Forelimb muscle (tissue), 1 donor: ENCODE measurements around the gene SMG9. TPM values are rescaled to one million over a fixed set of nuclear protein-coding genes. Genes with fewer than 3 reads are reported as not detected.
A peak's percentile ranks its signal among the peaks of the same experiment; 100 is the strongest.

Source experiments
- DNase-seq: peaks from one replicate; pipeline ENCODE4 v3.0.0-alpha.2; 2013; ENCODE audit warnings: low read depth
- polyA plus RNA-seq: library from polyadenylated mRNA; unstranded; fragments of 120-200 nt; gene quantifications from one replicate; pipeline ENCODE4 v1.2.1, GENCODE V29; 2013; ENCODE audit not compliant: insufficient read length

The SMG9 gene
- polyA plus RNA-seq, 1 donor: 34.3 TPM

DNA sequence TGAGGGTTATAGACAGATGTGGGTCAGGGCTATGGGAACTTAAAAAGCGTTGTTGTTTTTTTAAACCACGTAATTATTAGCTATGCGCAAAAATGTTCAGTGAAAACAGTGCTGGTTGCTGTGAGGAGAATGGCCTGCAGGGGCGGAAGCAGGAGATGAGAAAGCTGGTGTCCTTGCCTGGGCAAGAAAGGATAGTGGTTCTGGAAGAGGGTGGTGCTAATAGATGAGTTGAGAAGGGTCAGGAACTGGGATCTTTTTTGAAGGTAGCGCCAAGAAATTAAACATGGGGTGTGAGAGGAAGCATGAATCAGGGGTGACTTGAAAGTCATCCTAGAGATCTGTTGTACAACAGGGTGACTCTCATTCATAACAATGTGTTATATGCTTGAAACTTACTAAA lies 4.8 kb upstream of the SMG9 start:
- DNase-seq: no peak

DNA sequence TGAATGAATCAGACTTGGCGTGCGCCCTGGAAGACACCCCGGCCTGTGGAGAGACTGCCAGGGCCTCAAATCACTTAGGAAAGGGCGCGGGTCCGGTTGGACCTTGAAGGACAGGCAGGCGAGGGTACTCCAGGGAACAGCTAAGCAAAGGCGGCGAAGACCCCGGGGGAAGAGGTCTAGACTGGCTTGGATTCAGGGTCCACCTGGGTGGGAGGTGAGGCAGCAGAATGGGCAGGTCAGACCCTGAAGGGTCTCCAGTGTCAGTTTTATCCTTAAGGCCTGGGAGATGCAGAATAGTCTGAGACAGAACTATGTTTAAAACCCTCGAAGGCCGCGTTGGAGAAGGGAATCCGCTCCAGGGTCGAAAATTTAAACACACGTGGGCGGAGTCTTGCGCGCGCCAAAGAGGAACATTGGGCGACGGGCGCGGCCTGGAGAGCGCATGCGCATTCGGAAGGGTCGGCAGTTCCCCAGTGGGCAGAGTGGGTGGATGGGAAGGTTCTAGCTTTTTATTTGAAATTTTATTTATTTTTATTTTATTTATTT lies 567 bp upstream of the SMG9 start:
- peak; percentile 48 for DNase-seq

GRCh38 chr19:43754253-43754502 lies 584 bp downstream of the SMG9 start:
- DNase-seq: no peak

DNA sequence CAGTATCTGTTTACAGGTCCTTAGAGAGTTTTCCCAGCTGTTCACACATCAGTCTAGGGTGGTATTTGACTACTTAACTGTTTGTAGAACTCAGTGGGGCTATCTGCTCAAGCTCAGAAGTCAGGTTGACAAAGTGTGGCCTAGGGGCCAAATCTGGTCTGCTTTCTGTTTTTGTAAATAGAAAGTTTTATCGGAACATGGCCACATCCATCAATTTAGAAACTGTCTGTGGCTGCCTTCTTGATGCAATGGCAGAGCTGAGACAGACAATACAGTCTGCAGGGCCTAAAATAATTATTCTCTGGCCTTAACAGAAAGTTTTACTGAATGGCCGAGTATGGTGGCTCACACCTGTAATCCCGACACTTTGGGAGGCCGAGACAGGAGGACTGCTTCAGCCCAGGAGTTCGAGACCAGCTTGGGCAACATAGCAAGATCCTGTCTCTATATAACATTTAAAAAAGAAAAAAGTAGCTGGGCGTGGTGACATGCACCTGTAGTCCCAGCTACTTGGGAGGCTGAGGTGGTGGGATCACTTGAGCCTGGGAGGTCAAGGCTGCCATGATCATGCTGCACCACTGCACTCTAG lies 2.4 kb downstream of the SMG9 start:
- no peak for DNase-seq

- no peak for DNase-seq
Observed at GRCh38 chr19:43751466-43752220, 3.1 kb downstream of the SMG9 start.

DNA sequence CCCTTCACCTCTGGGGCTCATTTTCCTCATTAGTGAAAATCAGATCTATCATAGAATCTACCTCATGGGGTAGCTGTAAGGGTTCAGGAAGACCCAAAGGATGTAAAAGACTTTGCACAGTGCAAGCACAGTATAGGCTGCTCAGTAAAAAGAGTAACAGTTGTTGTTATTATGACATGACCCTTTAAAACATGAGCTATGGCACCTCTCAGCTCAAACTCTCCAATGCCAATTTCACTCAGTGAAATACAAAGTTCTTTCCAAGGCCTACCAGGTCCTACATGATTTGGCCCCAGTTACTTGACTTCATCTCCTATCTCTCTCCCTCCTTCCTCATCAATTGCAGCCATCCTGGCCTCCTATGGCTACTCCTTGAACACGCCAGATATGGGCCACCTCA lies 4.9 kb downstream of the SMG9 start:
- DNase-seq: no peak

DNA sequence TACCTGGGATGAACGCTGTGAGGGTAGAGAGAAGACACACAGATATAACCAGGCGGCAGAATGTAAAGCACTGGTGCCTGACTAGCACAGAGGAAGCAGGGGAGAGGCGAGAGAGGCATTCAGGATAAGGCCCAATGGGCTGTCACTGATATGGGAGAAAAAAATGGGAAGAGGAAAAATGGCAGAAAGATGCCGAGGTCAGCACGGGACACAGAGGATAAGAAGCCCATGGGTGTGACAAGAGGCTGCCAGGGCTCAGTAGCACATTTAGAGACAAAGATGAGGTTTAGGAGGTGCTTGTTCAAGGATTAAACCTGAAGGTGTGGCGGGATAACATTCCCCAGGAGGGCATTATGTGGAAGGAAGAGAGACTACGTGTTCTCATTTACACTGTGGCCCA lies 5.6 kb downstream of the SMG9 start:
- no peak for DNase-seq

GRCh38 chr19:43748685-43749084 lies 6.1 kb downstream of the SMG9 start:
- no peak for DNase-seq

DNA sequence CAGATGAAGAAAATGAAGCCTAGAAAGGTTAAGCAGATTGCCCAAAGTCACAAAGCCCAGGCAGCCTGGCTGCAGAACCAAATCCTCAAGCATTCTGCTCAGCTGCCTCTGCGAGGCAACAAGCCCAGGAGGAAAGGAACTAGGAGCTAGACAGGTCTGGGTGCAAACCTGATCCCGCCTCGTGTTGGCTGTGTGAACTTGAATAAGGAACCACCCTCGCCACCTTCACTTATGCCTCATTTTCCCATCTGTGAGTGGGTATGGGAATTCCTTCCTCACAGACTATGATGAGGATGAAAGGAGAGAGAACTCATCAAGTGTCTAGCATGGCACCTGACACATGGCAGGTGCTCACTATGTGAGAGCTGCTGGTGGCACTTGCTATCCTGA lies 6.6 kb downstream of the SMG9 start:
- DNase-seq: no peak

DNA sequence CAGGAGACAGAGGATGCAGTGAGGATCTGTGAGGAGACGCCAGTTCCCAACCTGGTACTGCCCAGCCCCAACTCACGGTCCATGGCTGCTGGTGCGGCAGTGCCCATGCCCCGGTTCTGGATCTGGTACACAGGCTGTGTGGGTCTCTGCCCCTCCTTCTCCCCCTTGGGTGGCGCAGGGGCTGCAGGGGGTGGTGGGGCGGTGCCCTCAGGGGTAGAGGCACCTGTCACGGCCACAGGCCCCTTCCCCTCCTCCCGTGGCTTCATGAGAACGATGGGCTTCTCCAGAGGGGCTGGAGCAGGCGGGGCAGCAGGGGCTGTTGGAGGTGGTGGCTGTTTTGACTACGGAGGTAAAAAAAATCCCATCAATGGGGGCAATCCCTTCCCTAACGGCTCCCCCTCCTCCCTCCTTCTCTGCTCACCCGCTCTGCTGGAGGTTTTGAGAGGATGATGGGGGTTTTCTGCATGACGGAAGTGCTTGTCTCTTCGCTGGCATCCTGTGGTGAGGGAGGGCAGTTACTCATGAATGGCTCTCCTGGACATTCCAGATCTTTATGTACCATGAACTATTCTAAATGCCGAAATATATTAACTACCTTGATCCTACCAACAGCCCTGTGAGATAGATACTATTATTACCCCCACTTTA lies 7.1 kb downstream of the SMG9 start:
- no peak for DNase-seq

DNA sequence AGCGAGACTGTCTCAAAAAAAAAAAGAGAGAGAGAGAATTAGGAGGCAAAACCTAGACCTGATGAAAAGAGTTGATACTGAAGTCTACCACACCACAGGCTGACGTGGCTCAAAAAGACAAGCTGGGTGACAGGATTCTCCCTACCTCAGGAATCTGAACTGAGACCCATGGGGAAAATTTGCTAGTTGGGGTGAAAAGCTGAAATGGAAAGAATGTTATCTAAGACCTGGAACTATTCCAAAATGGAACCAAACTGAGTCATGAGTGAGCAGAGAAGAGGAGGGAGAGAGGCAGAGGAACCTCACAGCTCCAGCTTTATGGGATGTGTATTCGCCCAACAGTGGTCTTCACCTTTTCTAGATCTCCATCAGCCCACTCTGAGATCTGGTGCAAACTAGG lies 11.7 kb downstream of the SMG9 start:
- DNase-seq: no peak

GRCh38 chr19:43741075-43741825 lies 13.5 kb downstream of the SMG9 start:
- DNase-seq: no peak

DNA sequence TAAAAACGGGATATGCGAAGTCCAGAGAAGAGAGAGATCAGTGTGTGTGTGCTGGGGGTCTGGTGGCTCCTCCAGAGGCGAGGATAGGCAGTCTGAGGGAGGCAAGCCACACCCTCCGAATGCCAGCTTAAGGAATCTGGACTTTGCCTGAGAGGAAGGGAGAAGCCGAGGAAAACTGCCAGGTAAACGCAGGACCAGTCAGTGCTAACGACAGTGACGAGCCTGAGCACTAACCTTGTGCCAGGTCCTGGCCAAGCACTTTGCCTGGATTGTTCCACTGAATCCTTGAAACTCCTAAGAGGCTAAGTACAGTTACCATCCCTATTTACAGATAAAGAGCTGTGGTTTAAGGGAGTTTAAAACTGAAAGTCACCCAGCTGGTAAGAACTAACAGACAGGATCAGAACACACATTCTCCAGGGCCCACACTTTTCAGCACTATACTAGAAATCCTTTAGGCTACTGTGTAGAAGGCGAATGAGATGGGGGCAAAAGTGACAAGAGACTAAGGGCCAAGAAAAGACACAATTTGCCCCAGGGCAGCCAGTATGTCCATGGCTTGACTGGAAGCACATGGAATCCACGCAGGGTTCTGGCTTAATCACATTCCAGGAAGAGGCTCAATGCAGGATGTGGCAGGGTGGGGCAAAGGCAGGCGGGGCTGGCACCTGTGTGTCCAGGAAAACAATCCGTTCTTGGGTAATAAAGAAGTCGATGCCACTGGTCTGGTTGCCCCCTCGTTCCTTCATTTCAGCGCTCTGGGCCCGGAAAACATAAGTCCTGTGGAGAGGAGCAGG lies 15.1 kb downstream of the SMG9 start:
- no peak for DNase-seq

DNA sequence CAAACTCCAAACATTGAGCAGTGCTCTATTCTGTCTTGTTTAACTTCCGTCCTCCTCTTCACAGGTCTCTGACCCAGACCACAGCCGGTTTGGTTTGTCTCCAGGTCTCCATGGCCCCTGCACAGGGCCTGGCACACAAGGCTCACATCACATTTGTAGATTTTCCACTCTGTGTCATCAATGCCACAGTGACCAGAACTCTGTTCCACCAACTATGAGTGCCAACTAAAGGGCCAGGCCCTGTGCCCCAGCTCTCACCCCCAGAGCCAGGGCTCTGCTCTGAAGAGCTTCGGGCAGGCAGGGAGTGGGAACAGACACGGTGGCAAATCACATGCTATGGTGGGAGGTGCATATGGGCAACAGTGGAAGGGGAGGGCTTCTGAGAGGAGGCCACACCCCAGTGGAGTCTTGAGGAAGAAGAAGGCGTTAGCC lies 16.0 kb downstream of the SMG9 start:
- no peak for DNase-seq

DNA sequence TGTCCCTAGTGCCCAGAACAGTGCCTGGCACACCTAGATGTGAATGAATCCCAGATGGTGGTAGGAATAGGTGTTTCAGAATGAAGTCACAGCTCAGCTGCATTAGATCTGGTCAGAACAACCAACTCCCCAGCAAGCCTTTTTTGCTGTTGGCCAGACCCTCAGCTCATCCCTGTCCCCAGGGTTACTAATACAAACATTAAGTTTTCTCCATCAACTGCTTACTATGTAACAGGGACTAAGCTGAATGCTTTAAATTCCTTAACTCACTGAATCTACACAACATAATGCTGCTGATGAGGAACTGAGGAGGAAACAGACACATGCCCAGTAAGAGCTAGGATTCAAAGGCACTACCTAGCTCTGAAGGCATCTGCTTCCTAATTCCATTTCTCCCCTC lies 18.8 kb downstream of the SMG9 start:
- no peak for DNase-seq

DNA sequence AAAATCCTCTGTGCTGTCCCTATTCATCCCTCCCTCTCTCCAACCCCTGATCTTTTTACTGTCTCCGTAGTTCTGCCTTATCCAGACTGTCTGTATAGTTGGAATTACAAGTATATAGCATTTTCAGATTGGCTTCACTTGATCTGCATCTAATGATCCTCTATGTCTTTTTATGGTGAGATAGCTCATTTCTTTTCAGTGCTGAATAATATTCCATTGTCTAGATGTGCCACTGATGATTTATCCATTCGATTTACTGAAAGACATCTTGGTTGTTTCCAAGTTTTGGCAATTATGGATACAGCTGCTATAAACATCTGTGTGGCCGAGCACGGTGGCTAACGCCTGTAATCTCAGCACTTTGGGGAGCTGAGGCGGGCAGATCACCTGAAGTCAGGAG lies 19.7 kb downstream of the SMG9 start:
- DNase-seq: no peak

DNA sequence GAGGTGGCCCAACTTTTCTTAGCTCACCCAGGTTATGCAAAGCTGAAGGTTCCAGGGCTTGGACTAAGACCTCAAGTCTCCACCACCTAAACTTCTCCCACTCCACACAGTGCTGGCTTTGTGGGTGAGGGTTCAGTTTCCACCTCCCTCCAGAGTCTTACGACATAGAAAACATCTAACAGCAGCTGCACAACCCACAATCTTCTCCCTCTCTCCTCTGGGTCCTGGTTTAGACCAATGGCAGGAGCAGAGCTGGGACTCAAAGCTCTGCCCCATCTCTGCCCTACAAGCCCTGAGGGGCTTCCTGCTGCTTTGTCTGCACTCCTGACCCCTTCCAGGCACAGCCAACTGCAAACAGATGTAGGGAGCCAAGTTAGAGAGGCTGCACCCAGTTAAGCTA lies 22.9 kb downstream of the SMG9 start:
- DNase-seq: no peak

DNA sequence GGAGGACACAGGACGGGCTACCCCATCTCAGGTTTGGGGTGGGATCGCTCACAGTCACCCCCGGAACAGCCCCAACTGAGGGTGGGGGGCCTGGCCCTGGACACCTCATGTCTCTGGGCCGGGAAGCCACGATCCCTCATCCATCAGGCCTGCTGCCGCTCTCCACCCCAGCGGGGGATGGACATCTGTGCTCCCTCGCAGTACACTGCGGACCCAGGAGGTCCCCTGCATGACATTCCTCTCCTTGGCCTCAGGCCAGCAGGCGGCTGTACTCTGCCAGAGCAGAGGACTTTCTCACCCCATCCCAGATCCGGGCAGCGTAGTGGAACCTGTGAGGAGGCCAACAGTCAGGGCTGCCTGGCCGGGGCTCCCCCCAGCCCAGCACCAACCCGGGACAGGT lies 23.4 kb downstream of the SMG9 start:
- no peak for DNase-seq

- no peak for DNase-seq
Observed at GRCh38 chr19:43729919-43730318, 24.8 kb downstream of the SMG9 start.

- DNase-seq: no peak
Observed at GRCh38 chr19:43727593-43727853, 27.2 kb downstream of the SMG9 start.

DNA sequence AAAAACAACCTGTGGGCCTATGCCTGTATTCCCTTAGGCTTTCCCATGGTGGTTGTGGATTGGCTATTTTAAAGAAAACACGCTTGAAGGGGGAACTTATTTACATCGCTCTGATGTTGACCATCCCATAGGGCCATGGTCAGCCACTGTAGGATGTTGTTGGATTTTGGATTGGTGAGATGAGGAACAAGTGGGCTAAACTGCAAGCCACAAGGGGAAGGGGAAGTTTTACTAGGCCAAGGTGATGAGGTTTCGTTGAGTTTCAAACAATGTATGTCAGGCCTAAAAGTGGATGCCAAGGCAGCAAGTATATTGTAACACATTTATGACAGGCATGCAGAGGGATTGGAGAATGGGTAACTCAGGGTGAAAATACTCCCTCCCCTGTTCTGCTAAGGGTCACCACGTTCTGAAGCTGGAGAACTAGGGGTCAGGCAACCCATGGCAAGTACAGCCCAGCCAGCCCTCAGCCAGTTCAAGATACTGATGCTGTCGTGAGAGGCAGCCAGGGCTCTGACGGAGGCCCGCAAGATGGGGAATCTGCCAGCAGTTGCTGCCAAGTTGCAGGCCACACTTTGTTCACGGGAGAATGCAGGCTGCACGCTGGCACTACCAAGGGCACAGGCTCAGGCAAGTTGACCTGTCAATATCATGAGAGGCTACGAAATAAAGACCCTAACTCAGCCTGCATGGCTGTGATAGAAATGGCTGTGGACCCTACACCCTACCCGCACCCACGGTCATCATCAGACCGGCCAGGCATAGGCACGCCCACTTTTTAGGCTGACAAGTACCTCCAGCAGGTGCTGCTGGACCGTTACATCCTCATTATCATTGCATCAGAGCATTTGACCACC lies 27.8 kb downstream of the SMG9 start:
- DNase-seq: no peak
